Activated CD8-positive, alpha-beta memory T cell treated with anti-CD3 and anti-CD28 coated beads, Interleukin-2, amount 50 U/mL, for 4 hours (primary cell): ENCODE measurements around the gene DDX49.
"Not testable (repeated sequence)": the region's sequence is repeated elsewhere in the genome, so short reads cannot be mapped to it uniquely, and the experiment has no call there.

Experiments used
- DNase-seq: peaks from one replicate; pipeline ENCODE4 v3.0.0-alpha.2; 2020

Gene DDX49

GRCh38 chr19:18895824-18896341, 23.6 kb upstream of the DDX49 start, which contains the start of gene CERS1:
Gene CERS1, minus strand, starts transcription at chr19:18896158. Its CDS starts 86 bp downstream, at chr19:18896072.
- no peak for DNase-seq

GRCh38 chr19:18896421-18896841, 23.1 kb upstream of the DDX49 start:
- no peak for DNase-seq

GRCh38 chr19:18897094-18898029, 22.2 kb upstream of the DDX49 start:
- no peak for DNase-seq

GRCh38 chr19:18898081-18898606, 21.4 kb upstream of the DDX49 start:
- no peak for DNase-seq

GRCh38 chr19:18898607-18899408, 20.7 kb upstream of the DDX49 start:
- DNase-seq, result no peak

GRCh38 chr19:18899624-18900560, 19.6 kb upstream of the DDX49 start:
- no peak for DNase-seq

GRCh38 chr19:18900700-18901481, 18.6 kb upstream of the DDX49 start:
- DNase-seq, result peak; percentile 14

GRCh38 chr19:18901491-18901890, 18.0 kb upstream of the DDX49 start:
- DNase-seq, result no peak

- not testable (repeated sequence) for DNase-seq
These were observed 17.0 kb upstream of the DDX49 start for GRCh38 chr19:18902519-18902918.

- DNase-seq, result no peak
These were observed 16.1 kb upstream of the DDX49 start for GRCh38 chr19:18903156-18904037.

GRCh38 chr19:18904334-18905057, 15.0 kb upstream of the DDX49 start:
- DNase-seq, result no peak

- no peak for DNase-seq
These were observed 14.5 kb upstream of the DDX49 start for GRCh38 chr19:18905058-18905456.

- no peak for DNase-seq
These were observed 13.8 kb upstream of the DDX49 start for GRCh38 chr19:18905513-18906236.

- DNase-seq, result no peak
These were observed 12.7 kb upstream of the DDX49 start for GRCh38 chr19:18906605-18907519.

- DNase-seq, result no peak
These were observed 10.4 kb upstream of the DDX49 start for GRCh38 chr19:18908917-18909619.

GRCh38 chr19:18910010-18910409, 9.5 kb upstream of the DDX49 start:
- DNase-seq, result no peak
